ENCODE data around the gene PPHLN1.
"Not testable (repeated sequence)": the region's sequence is repeated elsewhere in the genome, so short reads cannot be mapped to it uniquely, and the experiment has no call there.

The PPHLN1 gene

DNA sequence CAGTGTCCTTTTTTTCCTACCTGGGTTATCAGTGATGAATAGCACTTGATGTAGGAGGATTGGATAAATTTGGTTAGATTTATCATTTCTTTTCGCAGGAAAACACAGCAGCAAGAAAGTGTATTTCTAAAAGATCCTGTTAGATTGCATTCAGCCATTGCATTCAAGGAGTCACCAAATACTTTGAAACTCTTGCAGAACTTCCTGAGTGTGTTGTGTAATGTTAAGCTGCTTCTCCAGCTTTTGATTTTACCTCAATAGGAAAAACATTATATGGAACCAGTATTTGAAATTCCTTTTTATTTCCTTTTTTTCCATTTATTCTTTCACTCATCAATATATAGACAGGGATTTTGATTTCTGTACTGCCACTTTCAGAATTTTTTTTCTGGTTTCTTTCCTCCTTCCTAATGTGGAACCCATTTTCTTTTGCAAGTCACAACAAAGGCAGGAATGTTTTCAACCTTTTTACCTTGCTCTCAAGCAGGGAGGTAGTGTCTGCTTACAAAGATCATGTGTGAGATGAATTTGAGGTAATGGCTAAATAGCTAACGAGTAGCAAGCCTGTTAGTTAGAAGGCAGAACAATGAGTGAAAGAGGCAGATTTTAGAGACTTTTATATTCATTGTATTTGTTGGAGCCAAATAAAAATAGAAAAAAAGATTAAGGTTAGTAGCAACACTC, 56.2 kb downstream of the PPHLN1 start:
- Histone ChIP-seq H3K27ac (ENCODE audit: low read depth, low read length) (no peak overlapping the region), H3K27me3 (ENCODE audit: control insufficient read depth in 1 of 2, insufficient read depth in 2 of 2, low read length in 2 of 2) (no peaks in the 10 kb centered on the region), H3K9ac (ENCODE audit: low read length) (no peak overlapping the region), H3K9me3 (ENCODE audit: low read length) (no peaks in the 10 kb centered on the region), H3K4me1 (ENCODE audit: insufficient read depth, low read length) (no peaks in the 10 kb centered on the region), H3K4me3 (ENCODE audit: low read depth in 1 of 2, low read length in 2 of 2) (no peak overlapping the region), H3K36me3 (ENCODE audit: insufficient read depth, low read length) (no peaks in the 10 kb centered on the region)

DNA sequence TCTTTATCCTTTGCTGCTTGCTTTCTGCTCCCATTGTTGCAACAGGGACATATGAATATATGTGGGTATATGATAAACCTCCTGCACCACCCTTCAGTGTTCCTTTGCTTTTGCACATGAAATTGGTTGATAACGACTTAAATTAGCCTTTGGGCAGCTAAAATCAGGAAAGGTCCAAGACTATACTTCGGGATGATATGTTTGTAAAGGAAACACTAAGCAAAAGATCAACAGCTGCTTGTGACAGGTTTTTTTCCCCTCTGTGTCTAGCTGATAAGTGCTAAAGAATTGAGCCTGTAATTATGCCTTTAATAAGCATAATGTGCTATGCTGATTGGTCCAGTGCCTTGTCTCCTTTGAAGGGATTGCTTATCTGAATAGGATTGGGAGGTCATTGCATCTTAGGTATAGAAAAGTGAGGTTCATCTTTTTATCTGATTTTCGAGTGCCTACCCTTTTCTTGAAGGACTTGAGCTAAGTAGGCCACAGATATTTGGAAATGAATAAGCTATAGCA, 59.4 kb downstream of the PPHLN1 start:
- H3K9me3 ChIP-seq (ENCODE audit: low read length): no peaks in the 10 kb centered on the region
- H3K27me3 ChIP-seq (ENCODE audit: control insufficient read depth in 1 of 2, insufficient read depth in 2 of 2, low read length in 2 of 2): no peaks in the 10 kb centered on the region
- no peak overlapping the region for H3K9ac ChIP-seq (ENCODE audit: low read length)
- no peak overlapping the region for H3K27ac ChIP-seq (ENCODE audit: low read depth, low read length)
- H3K4me3 ChIP-seq (ENCODE audit: low read depth in 1 of 2, low read length in 2 of 2): no peak overlapping the region
- no peaks in the 10 kb centered on the region for H3K4me1 ChIP-seq (ENCODE audit: insufficient read depth, low read length)
- peaks cover 4% of the 10 kb centered on the region for H3K36me3 ChIP-seq (ENCODE audit: insufficient read depth, low read length)

DNA sequence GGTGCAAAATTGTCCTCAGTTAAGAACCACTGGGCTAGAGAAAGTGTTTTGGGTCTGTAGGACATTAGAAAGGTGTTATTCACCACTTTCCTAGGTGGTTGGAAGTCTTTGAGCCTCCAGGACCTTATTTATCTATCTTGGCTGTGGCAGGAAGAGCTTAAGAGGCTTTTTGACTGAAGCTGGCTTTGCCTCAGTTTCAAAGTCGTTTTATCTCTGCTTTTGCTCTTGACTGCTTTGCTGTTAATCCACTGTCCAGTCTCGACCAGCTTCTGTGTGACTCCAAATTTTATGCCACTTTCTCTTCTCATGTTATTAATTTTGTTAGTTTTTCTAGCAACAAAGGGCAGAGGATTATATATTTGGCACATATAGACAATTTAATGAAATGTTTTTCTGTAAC, 60.3 kb downstream of the PPHLN1 start:
- Histone ChIP-seq H3K4me1 (ENCODE audit: insufficient read depth, low read length) (no peaks in the 10 kb centered on the region), H3K9me3 (ENCODE audit: low read length) (no peaks in the 10 kb centered on the region), H3K36me3 (ENCODE audit: insufficient read depth, low read length) (peaks cover 4% of the 10 kb centered on the region), H3K27ac (ENCODE audit: low read depth, low read length) (no peak overlapping the region), H3K4me3 (ENCODE audit: low read depth in 1 of 2, low read length in 2 of 2) (no peak overlapping the region), H3K9ac (ENCODE audit: low read length) (no peak overlapping the region), H3K27me3 (ENCODE audit: control insufficient read depth in 1 of 2, insufficient read depth in 2 of 2, low read length in 2 of 2) (no peaks in the 10 kb centered on the region)

DNA sequence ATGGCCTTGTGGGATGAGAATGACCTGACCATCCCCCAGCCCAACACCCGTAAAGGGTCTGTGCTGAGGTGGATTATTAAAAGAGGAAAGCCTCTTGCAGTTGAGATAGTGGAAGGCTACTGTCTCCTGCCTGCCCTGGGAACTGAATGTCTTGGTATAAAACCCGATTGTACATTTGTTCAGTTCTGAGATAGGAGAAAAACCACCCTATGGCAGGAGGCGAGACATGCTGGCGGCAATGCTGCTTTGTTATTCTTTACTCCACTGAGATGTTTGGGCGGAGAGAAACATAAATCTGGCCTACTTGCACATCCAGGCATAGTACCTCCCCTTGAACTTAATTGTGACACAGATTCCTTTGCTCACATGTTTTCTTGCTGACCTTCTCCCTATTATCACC, 62.1 kb downstream of the PPHLN1 start:
- H3K4me1 ChIP-seq (ENCODE audit: insufficient read depth, low read length); H3K9ac ChIP-seq (ENCODE audit: low read length); H3K27me3 ChIP-seq (ENCODE audit: control insufficient read depth in 1 of 2, insufficient read depth in 2 of 2, low read length in 2 of 2); H3K36me3 ChIP-seq (ENCODE audit: insufficient read depth, low read length); H3K27ac ChIP-seq (ENCODE audit: low read depth, low read length); H3K9me3 ChIP-seq (ENCODE audit: low read length); H3K4me3 ChIP-seq (ENCODE audit: low read depth in 1 of 2, low read length in 2 of 2): not testable (repeated sequence)

DNA sequence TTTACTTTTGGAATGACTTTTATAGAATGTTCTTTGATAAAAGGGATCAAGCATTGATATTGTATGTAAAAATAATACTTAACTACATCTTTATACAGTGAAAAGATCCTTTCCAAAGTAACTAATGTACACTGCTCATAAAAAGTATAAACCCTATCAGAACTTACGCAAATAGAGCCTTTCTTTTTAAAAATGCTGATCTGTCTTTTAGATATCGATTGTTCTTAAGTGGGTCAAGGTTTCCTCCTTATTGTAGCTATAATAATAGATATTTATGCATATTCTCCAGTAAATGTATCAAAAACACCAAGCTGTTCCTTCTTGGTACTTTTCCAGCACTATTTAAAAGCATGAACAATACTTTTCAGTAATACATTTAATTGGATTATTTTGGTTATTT, 68.5 kb downstream of the PPHLN1 start:
- H3K4me3 ChIP-seq (ENCODE audit: low read depth in 1 of 2, low read length in 2 of 2): no peak overlapping the region
- no peaks in the 10 kb centered on the region for H3K9me3 ChIP-seq (ENCODE audit: low read length)
- no peak overlapping the region for H3K9ac ChIP-seq (ENCODE audit: low read length)
- H3K27ac ChIP-seq (ENCODE audit: low read depth, low read length): no peak overlapping the region
- no peaks in the 10 kb centered on the region for H3K27me3 ChIP-seq (ENCODE audit: control insufficient read depth in 1 of 2, insufficient read depth in 2 of 2, low read length in 2 of 2)
- H3K36me3 ChIP-seq (ENCODE audit: insufficient read depth, low read length): no peaks in the 10 kb centered on the region
- no peaks in the 10 kb centered on the region for H3K4me1 ChIP-seq (ENCODE audit: insufficient read depth, low read length)

DNA sequence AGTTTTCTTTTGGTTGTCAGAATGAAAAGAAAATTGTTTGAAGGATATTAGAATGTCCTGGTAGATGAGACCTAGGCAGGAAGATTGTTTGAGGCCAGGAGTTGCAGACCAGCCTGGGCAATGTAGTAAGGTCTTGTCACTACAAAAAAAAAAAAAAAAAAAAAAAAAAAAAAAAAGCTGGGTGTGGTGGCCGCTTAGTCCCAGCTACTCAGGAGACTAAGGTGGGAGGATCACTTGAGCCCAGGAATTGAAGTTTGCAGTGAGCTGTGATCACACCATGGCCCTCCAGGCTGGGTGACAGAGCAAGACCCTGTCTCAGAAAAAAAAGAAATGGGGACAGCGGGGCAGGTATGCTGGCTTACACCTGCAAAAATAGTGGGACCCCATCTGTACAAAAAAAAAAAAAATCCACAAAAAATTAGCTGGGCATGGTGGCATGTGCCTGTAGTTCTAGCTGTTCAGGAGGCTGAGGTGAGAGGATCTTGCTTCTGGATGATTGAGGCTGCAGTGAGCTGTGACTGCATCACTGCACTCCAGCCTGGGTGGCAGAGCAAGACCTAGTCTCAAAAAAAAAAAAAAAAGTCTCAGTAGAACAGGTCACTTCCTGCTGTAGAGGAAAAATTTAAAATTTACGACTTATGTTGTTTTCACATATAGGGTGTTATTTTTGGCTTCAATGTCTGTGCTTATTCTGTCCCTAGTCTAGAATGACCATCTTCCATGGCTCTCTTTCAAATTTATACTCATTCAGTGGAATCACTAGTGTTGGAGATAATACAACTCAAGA, 70.7 kb downstream of the PPHLN1 start:
- Histone ChIP-seq H3K27ac (ENCODE audit: low read depth, low read length) (no peak overlapping the region), H3K9ac (ENCODE audit: low read length) (no peak overlapping the region), H3K9me3 (ENCODE audit: low read length) (no peaks in the 10 kb centered on the region), H3K4me1 (ENCODE audit: insufficient read depth, low read length) (no peaks in the 10 kb centered on the region), H3K4me3 (ENCODE audit: low read depth in 1 of 2, low read length in 2 of 2) (no peak overlapping the region), H3K36me3 (ENCODE audit: insufficient read depth, low read length) (no peaks in the 10 kb centered on the region), H3K27me3 (ENCODE audit: control insufficient read depth in 1 of 2, insufficient read depth in 2 of 2, low read length in 2 of 2) (no peaks in the 10 kb centered on the region)

DNA sequence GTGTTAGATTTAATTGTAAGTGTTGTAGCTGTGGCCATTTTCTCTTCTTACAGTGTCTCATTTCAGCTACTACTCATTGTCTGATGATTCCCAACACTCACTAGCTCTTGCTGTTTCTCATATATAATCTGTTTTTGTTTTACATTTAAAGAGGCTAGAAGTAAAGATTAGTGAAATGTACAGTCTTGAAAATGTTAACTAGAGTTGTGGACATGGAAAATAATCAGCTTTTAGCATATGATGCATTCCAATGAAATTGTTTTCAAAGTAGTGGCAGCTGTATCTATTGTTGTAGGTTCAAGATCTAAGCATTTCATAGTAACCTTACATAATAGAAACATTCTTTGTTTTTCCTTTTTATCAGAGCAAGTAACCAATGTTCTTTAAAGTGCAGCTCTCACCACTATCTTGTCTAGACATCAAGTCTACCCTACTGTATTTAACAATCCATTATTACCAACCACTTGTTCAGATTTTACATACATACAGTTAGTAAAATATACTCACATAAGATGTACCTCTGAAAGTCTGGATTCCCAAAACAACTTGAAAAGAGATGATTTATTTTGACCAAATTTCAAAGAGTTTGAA, 76.9 kb downstream of the PPHLN1 start:
- no peak overlapping the region for H3K4me3 ChIP-seq (ENCODE audit: low read depth in 1 of 2, low read length in 2 of 2)
- H3K36me3 ChIP-seq (ENCODE audit: insufficient read depth, low read length): no peaks in the 10 kb centered on the region
- no peaks in the 10 kb centered on the region for H3K9me3 ChIP-seq (ENCODE audit: low read length)
- H3K9ac ChIP-seq (ENCODE audit: low read length): no peak overlapping the region
- no peak overlapping the region for H3K27ac ChIP-seq (ENCODE audit: low read depth, low read length)
- H3K27me3 ChIP-seq (ENCODE audit: control insufficient read depth in 1 of 2, insufficient read depth in 2 of 2, low read length in 2 of 2): no peaks in the 10 kb centered on the region
- no peaks in the 10 kb centered on the region for H3K4me1 ChIP-seq (ENCODE audit: insufficient read depth, low read length)

DNA sequence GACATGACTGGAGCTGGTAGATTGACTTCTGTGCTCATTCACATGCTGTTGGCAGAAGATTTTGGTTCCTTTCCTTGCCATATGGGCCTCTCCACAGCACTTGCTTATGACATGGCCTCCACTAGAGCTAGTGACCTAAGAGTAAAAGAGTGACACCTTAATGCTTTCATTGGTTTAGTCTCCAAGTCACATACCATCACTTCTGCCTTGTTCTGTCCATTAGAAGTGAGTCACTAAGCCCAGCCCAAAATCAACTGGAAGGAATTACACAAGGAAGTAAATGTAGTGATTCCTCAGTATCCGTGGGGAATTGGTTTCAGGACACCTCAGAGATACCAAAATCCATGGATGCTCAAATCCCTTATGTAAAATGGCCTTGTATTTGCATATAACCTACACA, 81.3 kb downstream of the PPHLN1 start:
- Histone ChIP-seq H3K9ac (ENCODE audit: low read length) (no peak overlapping the region), H3K27me3 (ENCODE audit: control insufficient read depth in 1 of 2, insufficient read depth in 2 of 2, low read length in 2 of 2) (no peaks in the 10 kb centered on the region), H3K4me3 (ENCODE audit: low read depth in 1 of 2, low read length in 2 of 2) (no peak overlapping the region), H3K9me3 (ENCODE audit: low read length) (no peaks in the 10 kb centered on the region), H3K36me3 (ENCODE audit: insufficient read depth, low read length) (no peaks in the 10 kb centered on the region), H3K4me1 (ENCODE audit: insufficient read depth, low read length) (no peaks in the 10 kb centered on the region), H3K27ac (ENCODE audit: low read depth, low read length) (no peak overlapping the region)

DNA sequence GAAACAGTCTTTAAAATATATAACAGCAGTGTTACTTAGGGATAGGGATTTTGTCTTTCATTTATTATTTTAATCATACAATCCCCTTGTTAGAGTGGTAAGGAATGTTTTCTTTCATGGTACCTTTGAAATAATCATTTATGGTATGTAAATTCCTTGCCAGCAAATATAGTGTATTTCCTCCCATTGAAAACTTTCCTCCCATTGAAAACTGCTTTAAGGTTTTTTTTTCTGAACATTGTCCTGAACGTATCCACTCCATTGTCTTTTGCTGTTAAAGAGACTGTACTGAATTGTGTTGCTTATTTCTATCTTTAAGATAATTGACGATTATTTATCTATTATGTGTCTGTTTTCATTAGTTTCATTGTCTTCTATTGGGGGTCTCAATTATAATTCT, 83.5 kb downstream of the PPHLN1 start:
- H3K9ac ChIP-seq (ENCODE audit: low read length): no peak overlapping the region
- H3K27ac ChIP-seq (ENCODE audit: low read depth, low read length): no peak overlapping the region
- H3K4me3 ChIP-seq (ENCODE audit: low read depth in 1 of 2, low read length in 2 of 2): no peak overlapping the region
- no peaks in the 10 kb centered on the region for H3K9me3 ChIP-seq (ENCODE audit: low read length)
- no peaks in the 10 kb centered on the region for H3K36me3 ChIP-seq (ENCODE audit: insufficient read depth, low read length)
- no peaks in the 10 kb centered on the region for H3K4me1 ChIP-seq (ENCODE audit: insufficient read depth, low read length)
- H3K27me3 ChIP-seq (ENCODE audit: control insufficient read depth in 1 of 2, insufficient read depth in 2 of 2, low read length in 2 of 2): no peaks in the 10 kb centered on the region

DNA sequence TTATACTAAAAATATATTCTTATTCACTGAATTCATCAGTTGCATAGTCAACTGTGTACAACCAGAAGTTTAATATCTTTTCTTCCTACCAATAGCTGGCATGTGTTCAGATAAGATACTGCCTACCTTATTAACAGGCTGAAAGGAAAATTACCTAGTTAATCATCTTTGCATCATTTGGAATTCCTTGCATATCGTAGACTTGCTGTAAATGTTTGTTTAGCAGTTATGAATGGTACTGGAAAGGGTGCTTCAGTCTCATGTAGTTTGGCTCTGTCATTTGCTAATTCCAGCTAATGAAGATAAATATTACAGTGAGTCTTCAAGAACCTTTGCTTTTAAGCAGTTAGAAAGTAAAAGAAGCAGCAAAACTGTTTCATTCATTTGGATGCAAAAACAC, 84.4 kb downstream of the PPHLN1 start:
- H3K9ac ChIP-seq (ENCODE audit: low read length): no peak overlapping the region
- no peaks in the 10 kb centered on the region for H3K36me3 ChIP-seq (ENCODE audit: insufficient read depth, low read length)
- H3K27me3 ChIP-seq (ENCODE audit: control insufficient read depth in 1 of 2, insufficient read depth in 2 of 2, low read length in 2 of 2): no peaks in the 10 kb centered on the region
- no peak overlapping the region for H3K4me3 ChIP-seq (ENCODE audit: low read depth in 1 of 2, low read length in 2 of 2)
- no peaks in the 10 kb centered on the region for H3K4me1 ChIP-seq (ENCODE audit: insufficient read depth, low read length)
- H3K9me3 ChIP-seq (ENCODE audit: low read length): no peaks in the 10 kb centered on the region
- no peak overlapping the region for H3K27ac ChIP-seq (ENCODE audit: low read depth, low read length)

DNA sequence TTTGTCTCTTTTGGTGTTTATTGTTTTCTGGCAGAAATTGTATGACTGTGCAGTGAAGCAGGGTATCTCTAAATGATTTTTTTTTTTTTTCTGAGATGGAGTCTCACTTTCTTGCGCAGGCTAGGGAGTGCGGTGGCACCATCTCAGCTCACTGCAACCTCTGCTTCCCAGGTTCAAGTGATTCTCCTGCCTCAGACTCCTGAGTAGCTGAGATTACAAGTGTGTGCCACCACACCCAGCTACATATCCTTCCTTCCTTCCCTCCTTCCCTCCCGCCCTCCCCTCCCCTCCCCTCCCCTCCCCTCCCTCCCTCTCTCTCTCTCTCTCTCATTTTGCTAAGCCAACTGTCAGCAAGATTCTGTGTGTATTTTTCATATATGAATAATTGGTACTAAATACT, 94.4 kb downstream of the PPHLN1 start:
- Histone ChIP-seq H3K4me3 (ENCODE audit: low read depth in 1 of 2, low read length in 2 of 2) (no peak overlapping the region), H3K36me3 (ENCODE audit: insufficient read depth, low read length) (no peaks in the 10 kb centered on the region), H3K27ac (ENCODE audit: low read depth, low read length) (no peak overlapping the region), H3K27me3 (ENCODE audit: control insufficient read depth in 1 of 2, insufficient read depth in 2 of 2, low read length in 2 of 2) (no peaks in the 10 kb centered on the region), H3K9me3 (ENCODE audit: low read length) (no peaks in the 10 kb centered on the region), H3K9ac (ENCODE audit: low read length) (no peak overlapping the region), H3K4me1 (ENCODE audit: insufficient read depth, low read length) (no peaks in the 10 kb centered on the region)

Data from muscle layer of colon (tissue), 2 donors.